Measurements from ENCODE around the gene RPL37A.

GRCh38 chr2:216486271-216486670 lies 12.4 kb upstream of the RPL37A start:
- TF ChIP-seq GATA2 (IDR thresholded peaks at IDR 0.05; ENCODE audit: low read depth, low read length) (no peak), GATA3 (IDR thresholded peaks at IDR 0.05; ENCODE audit: low read depth, low read length) (no peak)

Data from SH-SY5Y (cell line).